Heart left ventricle (tissue), 13 donors: Measurements from ENCODE around the gene ZNF213.

Experiments used
- POLR2A ChIP-seq, 2 donors: fragments of 450-650 bp; IDR thresholded peaks; one replicate each; pipeline ENCODE4 v1.6.1; 2017; ENCODE audit warnings: antibody characterized with exemption in 2 of 2, mild to moderate bottlenecking in 2 of 2, moderate library complexity in 2 of 2
- TF ChIP-seq, protein P1 (sequence below), 12 donors: fragments of 200-600 bp; sonication (generic) in 4 of 12; IDR thresholded peaks; one replicate each; pipeline versions ENCODE4 v1.5.0 to v1.8.0; 2018 to 2022; ENCODE audit warnings: antibody characterized with exemption in 12 of 12, mild to moderate bottlenecking in 5 of 12
- donor health status: ischemic (EF 13 %, LVEDD 7.1; RV severe dilation, severe dysfunction).
- donor health status: DM: no; HTN: yes; CAD: no.
- donor health status: DM: no; HTN: no; CAD: no.
- donor health status: ischemic (EF 25% LVEDD 6.9; RV normal size, moderate dysfunction).
- donor health status: ischemic (EF 25% LVEDD 5.7; RV mildly dilated, moderate dysfunction).
- donor health status: ischemic (EF 35%, LVEDD 5.7; RV mildly dilated, moderate dysfunction).
- donor health status: nonischemic (EF 11% LVEDD 7.7; RV severe dilation, severe dysfunction).
- donor health status: DM: yes; HTN: yes; CAD: no.
- donor health status: PGD.
- donor health status: ischemic (EF 29% LVEDD 5.4; RV normal size, mild dysfunction).
- donor health status: nonischemic (EF 23%, LVEDD 6.1; RV moderate dilation, normal function).

DNA sequence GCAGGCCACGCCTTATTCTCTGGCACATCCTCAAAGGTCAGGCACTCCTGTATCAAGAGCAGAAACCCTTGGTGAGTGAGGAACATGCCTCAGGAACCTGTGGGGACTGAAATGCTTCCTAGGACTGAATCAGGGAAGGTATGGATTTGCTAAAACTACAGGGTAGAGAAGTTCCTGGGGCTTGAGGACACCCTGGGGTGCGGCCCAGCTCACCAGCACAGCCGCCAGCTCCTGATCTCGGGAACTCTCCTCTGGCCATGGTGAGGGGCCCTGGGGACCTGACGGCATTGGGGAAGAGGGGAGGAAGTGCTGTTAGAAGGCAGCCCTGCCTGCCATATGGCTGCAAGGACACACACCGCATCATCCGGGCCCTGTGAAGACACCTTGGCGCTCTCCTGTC is 43.3 kb upstream of the ZNF213 start:
- no peak for TF ChIP-seq POLR2A (IDR thresholded peaks at IDR 0.05)
- TF ChIP-seq, protein P1, sequence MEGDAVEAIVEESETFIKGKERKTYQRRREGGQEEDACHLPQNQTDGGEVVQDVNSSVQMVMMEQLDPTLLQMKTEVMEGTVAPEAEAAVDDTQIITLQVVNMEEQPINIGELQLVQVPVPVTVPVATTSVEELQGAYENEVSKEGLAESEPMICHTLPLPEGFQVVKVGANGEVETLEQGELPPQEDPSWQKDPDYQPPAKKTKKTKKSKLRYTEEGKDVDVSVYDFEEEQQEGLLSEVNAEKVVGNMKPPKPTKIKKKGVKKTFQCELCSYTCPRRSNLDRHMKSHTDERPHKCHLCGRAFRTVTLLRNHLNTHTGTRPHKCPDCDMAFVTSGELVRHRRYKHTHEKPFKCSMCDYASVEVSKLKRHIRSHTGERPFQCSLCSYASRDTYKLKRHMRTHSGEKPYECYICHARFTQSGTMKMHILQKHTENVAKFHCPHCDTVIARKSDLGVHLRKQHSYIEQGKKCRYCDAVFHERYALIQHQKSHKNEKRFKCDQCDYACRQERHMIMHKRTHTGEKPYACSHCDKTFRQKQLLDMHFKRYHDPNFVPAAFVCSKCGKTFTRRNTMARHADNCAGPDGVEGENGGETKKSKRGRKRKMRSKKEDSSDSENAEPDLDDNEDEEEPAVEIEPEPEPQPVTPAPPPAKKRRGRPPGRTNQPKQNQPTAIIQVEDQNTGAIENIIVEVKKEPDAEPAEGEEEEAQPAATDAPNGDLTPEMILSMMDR (IDR thresholded peaks at IDR 0.05), result no peak
